ENCODE measurements around the gene VTI1A. TPM values are rescaled to one million over a fixed set of nuclear protein-coding genes. Genes with fewer than 3 reads are reported as not detected.
A peak's percentile ranks its signal among the peaks of the same experiment; 100 is the strongest.

Gene VTI1A
- total and polyA plus RNA-seq, 2 of the 13 experiments (the other 11 are each of a cell fraction or from before 2014, with no cell fraction given) = 11.7 to 32.7 TPM

- TF ChIP-seq ARID5B (CRISPR knock-in tag; IDR thresholded peaks at IDR 0.05) (peak; percentile 99), SOX6 (IDR thresholded peaks at IDR 0.05) (no peak), SOX6 (CRISPR knock-in tag; IDR thresholded peaks at IDR 0.05) (peak; percentile 92), RXRB (CRISPR knock-in tag; IDR thresholded peaks at IDR 0.05; ENCODE audit: borderline replicate concordance) (peak; percentile 88), FOXC1 (CRISPR knock-in tag; IDR thresholded peaks at IDR 0.05; ENCODE audit: borderline replicate concordance) (no peak), ZNF12 (CRISPR knock-in tag; IDR thresholded peaks at IDR 0.05) (peak; percentile 71; the same call in 1 of the 2 replicates), KLF16 (CRISPR knock-in tag; IDR thresholded peaks at IDR 0.05) (peak in 1 of 2 experiments; percentile 93; a peak in 1 of 4 replicates), PHB2 (IDR thresholded peaks at IDR 0.05; ENCODE audit: partially characterized antibody) (no peak), TSC22D2 (CRISPR knock-in tag; IDR thresholded peaks at IDR 0.05; ENCODE audit: borderline replicate concordance) (0 out of 2 replicates have a peak, but pooled peaks have one; percentile 65), FOXK2 (IDR thresholded peaks at IDR 0.05) (peak; percentile 55), KLF6 (CRISPR knock-in tag; IDR thresholded peaks at IDR 0.05) (peak; percentile 80; the same call in 1 of the 2 replicates), POGK (CRISPR knock-in tag; conservative IDR thresholded peaks at IDR 0.05) (peak; percentile 71), TP53 (CRISPR knock-in tag; conservative IDR thresholded peaks at IDR 0.05) (peak; percentile 39; the same call in 1 of the 2 replicates), FOXA1 (IDR thresholded peaks at IDR 0.05) (peak; percentile 93), FOXA1 (CRISPR knock-in tag; IDR thresholded peaks at IDR 0.05) (peak; percentile 98), ZFP1 (CRISPR knock-in tag; IDR thresholded peaks at IDR 0.05) (peak; percentile 79), KDM1A (CRISPR knock-in tag; IDR thresholded peaks at IDR 0.05) (peak; percentile 49; the same call in 1 of the 2 replicates), ZNF773 (CRISPR knock-in tag; IDR thresholded peaks at IDR 0.05; ENCODE audit: borderline replicate concordance) (no peak), KLF11 (CRISPR knock-in tag; IDR thresholded peaks at IDR 0.05) (0 out of 2 replicates have a peak, but pooled peaks have one; percentile 38), CEBPB (IDR thresholded peaks at IDR 0.05; ENCODE audit: borderline replicate concordance, low read depth, low read length) (peak; percentile 99), ATF1 (CRISPR knock-in tag; IDR thresholded peaks at IDR 0.05) (peak; percentile 54; the same call in 1 of the 2 replicates), ISL2 (CRISPR knock-in tag; IDR thresholded peaks at IDR 0.05) (peak; percentile 93)
- TF ChIP-seq, protein P1, sequence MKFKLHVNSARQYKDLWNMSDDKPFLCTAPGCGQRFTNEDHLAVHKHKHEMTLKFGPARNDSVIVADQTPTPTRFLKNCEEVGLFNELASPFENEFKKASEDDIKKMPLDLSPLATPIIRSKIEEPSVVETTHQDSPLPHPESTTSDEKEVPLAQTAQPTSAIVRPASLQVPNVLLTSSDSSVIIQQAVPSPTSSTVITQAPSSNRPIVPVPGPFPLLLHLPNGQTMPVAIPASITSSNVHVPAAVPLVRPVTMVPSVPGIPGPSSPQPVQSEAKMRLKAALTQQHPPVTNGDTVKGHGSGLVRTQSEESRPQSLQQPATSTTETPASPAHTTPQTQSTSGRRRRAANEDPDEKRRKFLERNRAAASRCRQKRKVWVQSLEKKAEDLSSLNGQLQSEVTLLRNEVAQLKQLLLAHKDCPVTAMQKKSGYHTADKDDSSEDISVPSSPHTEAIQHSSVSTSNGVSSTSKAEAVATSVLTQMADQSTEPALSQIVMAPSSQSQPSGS (CRISPR knock-in tag; IDR thresholded peaks at IDR 0.05) = peak; percentile 93
- TF ChIP-seq, protein P2, sequence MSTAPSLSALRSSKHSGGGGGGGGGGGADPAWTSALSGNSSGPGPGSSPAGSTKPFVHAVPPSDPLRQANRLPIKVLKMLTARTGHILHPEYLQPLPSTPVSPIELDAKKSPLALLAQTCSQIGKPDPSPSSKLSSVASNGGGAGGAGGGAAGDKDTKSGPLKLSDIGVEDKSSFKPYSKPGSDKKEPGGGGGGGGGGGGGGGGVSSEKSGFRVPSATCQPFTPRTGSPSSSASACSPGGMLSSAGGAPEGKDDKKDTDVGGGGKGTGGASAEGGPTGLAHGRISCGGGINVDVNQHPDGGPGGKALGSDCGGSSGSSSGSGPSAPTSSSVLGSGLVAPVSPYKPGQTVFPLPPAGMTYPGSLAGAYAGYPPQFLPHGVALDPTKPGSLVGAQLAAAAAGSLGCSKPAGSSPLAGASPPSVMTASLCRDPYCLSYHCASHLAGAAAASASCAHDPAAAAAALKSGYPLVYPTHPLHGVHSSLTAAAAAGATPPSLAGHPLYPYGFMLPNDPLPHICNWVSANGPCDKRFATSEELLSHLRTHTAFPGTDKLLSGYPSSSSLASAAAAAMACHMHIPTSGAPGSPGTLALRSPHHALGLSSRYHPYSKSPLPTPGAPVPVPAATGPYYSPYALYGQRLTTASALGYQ (CRISPR knock-in tag; IDR thresholded peaks at IDR 0.05) = peak; percentile 69; the same call in 1 of the 2 replicates
Observed at GRCh38 chr10:112643600-112644264, 196.7 kb downstream of the VTI1A start (continued).

Data from HepG2 (cell line).